ENCODE measurements around the gene UBASH3A. TPM values are rescaled to one million over a fixed set of nuclear protein-coding genes. Genes with fewer than 3 reads are reported as not detected.

UBASH3A gene
- total and polyA plus RNA-seq, 2 donors = 14.9 to 26.7 TPM

DNA sequence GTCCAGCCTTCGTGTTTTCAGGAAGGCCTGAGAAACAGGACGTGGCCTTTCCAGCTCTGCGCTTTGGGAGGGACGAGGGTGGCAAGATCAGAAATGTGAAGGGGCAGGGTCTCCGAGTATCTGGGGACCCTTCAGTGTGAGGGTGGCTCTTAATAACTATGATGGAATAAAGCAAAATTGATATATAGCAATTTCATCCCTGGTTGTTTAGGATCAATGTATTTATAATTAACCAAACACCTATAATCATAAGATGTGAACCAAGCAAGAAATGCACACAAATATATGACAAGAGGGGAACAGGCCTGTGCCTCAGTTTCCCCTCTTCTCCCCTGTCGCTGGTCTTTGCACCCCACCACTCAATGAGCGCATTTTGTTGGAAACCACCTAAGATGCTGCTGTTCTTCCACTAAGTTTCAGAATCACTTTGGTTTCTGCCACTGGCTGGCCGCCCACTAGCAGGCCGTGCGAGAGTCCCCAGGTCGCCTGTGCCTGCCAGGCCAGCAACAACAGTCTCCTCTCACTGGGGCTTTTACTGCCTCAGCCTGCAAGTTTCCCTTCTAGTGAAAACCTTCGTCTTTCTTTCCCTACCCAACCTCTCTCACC lies 36.6 kb downstream of the UBASH3A start:
- 95% methylated on average over 12 of the region's 12 CpGs for WGBS
- Histone ChIP-seq H3K36me3 (ENCODE audit: control insufficient read depth in 2 of 2, insufficient read depth in 2 of 2, low read length in 1 of 2) (peaks cover 83 to 92% of the 10 kb centered on the region in 2 donors), H3K4me1 (ENCODE audit: control insufficient read depth in 2 of 2, insufficient read depth in 2 of 2, low read length in 2 of 2) (peaks cover 0 to 1% of the 10 kb centered on the region in 2 donors), H3K9me3 (ENCODE audit: control insufficient read depth in 2 of 2, insufficient read depth in 1 of 2, low read length in 1 of 2) (peaks cover 4 to 16% of the 10 kb centered on the region in 2 donors), H3K27ac (ENCODE audit: low read depth in 1 of 2, low read length in 1 of 2) (no peak overlapping the region), H3K4me3 (ENCODE audit: low read length in 2 of 2) (no peak overlapping the region), H3K27me3 (ENCODE audit: control insufficient read depth in 2 of 2, insufficient read depth in 1 of 2, low read length in 1 of 2) (no peaks in the 10 kb centered on the region)
- DNase-seq (ENCODE audit: low read depth in 6 of 9, low spot score in 9 of 9) = no peak

GRCh38 chr21:42441963-42442362 lies 38.3 kb downstream of the UBASH3A start:
- DNase-seq (ENCODE audit: low read depth in 6 of 9, low spot score in 9 of 9) = no peak
- H3K4me1 ChIP-seq (ENCODE audit: control insufficient read depth in 2 of 2, insufficient read depth in 2 of 2, low read length in 2 of 2) = peaks cover 0 to 14% of the 10 kb centered on the region in 2 donors
- H3K27me3 ChIP-seq (ENCODE audit: control insufficient read depth in 2 of 2, insufficient read depth in 1 of 2, low read length in 1 of 2) = no peaks in the 10 kb centered on the region
- H3K9me3 ChIP-seq (ENCODE audit: control insufficient read depth in 2 of 2, insufficient read depth in 1 of 2, low read length in 1 of 2) = peaks cover 0 to 10% of the 10 kb centered on the region in 2 donors
- H3K4me3 ChIP-seq (ENCODE audit: low read length in 2 of 2) = no peak overlapping the region
- WGBS = 95% methylated on average over 6 of the region's 6 CpGs
- H3K27ac ChIP-seq (ENCODE audit: low read depth in 1 of 2, low read length in 1 of 2) = no peak overlapping the region
- H3K36me3 ChIP-seq (ENCODE audit: control insufficient read depth in 2 of 2, insufficient read depth in 2 of 2, low read length in 1 of 2) = peaks cover 83 to 92% of the 10 kb centered on the region in 2 donors

DNA sequence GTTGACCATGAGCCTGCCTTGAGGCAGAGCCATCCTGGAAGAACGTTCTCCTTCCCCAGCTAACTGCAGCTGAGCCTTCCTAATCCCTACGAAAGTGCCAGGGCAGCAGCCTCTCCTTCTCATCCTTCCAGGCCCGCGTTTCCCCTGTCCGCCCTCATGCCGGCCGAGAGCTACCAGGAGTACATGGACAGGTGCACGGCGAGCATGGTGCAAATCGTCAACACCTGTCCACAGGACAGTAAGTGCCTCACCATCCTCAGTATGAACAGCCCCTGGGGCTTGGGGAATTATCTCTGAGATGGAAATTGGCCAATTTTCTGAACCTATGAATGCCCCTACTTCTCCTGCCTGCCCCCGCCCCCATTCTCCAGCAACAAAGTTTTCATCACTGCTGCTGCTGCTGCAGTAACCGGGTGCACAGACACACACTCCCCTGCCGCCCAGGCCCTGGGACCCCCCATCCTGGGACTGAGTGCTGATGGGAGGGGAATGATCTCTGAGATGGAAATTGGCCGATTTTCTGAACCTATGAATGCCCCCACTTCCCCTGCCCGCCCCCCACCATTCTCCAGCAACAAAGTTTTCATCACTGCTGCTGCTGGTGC lies 39.6 kb downstream of the UBASH3A start:
- WGBS = 98% methylated on average over 15 of the region's 15 CpGs
- H3K27me3 ChIP-seq (ENCODE audit: control insufficient read depth in 2 of 2, insufficient read depth in 1 of 2, low read length in 1 of 2) = no peaks in the 10 kb centered on the region
- DNase-seq (ENCODE audit: low read depth in 6 of 9, low spot score in 9 of 9) = no peak
- no peak overlapping the region for H3K27ac ChIP-seq (ENCODE audit: low read depth in 1 of 2, low read length in 1 of 2)
- peaks cover 83 to 92% of the 10 kb centered on the region in 2 donors for H3K36me3 ChIP-seq (ENCODE audit: control insufficient read depth in 2 of 2, insufficient read depth in 2 of 2, low read length in 1 of 2)
- H3K4me3 ChIP-seq (ENCODE audit: low read length in 2 of 2) = no peak overlapping the region
- H3K9me3 ChIP-seq (ENCODE audit: control insufficient read depth in 2 of 2, insufficient read depth in 1 of 2, low read length in 1 of 2) = peaks cover 0 to 9% of the 10 kb centered on the region in 2 donors
- H3K4me1 ChIP-seq (ENCODE audit: control insufficient read depth in 2 of 2, insufficient read depth in 2 of 2, low read length in 2 of 2) = peaks cover 3 to 19% of the 10 kb centered on the region in 2 donors

DNA sequence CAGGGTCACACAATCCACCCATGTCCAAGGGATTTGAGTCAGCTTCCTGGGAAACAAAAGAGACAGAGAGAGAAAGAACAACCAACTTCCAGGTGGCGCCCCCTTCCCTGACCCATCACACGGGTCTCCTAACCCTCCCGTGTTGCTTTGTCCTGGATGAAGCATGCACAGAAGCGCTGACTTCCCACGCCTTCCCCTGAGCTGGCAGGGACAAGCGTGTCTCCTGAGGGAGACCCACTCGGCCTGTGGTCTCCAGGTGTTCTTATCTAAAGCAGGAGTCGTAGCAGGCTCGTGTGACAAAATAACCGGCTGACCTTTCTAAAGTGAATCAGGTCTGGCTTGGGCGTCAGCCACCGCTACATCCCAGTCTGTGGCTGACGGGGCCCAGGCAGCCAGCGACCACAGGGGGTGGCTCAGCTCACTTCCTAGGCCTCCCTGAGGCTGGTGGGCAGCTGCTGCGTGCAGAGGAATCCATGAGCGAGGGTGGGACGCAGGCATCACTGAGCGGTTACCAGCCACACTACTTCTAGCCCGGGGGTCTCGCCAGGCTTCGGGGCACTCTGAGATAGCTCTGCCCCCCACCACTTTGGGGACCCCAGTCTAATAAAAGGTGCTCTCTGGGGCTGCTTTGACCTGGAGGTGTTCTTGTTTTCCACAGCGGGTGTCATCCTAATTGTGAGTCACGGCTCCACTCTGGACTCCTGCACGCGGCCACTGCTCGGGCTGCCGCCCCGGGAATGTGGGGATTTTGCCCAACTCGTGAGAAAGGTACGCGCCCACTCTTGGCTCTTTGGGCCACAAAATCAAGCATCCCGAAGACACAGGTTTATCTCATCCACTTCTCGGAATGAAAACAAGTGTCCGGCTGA lies 40.4 kb downstream of the UBASH3A start:
- H3K9me3 ChIP-seq (ENCODE audit: control insufficient read depth in 2 of 2, insufficient read depth in 1 of 2, low read length in 1 of 2) = peaks cover 0 to 9% of the 10 kb centered on the region in 2 donors
- no peak overlapping the region for H3K4me3 ChIP-seq (ENCODE audit: low read length in 2 of 2)
- peaks cover 10 to 28% of the 10 kb centered on the region in 2 donors for H3K4me1 ChIP-seq (ENCODE audit: control insufficient read depth in 2 of 2, insufficient read depth in 2 of 2, low read length in 2 of 2)
- DNase-seq (ENCODE audit: low read depth in 6 of 9, low spot score in 9 of 9) = no peak
- WGBS = 94% methylated on average over 34 of the region's 34 CpGs
- H3K36me3 ChIP-seq (ENCODE audit: control insufficient read depth in 2 of 2, insufficient read depth in 2 of 2, low read length in 1 of 2) = peaks cover 74 to 86% of the 10 kb centered on the region in 2 donors
- no peak overlapping the region for H3K27ac ChIP-seq (ENCODE audit: low read depth in 1 of 2, low read length in 1 of 2)
- H3K27me3 ChIP-seq (ENCODE audit: control insufficient read depth in 2 of 2, insufficient read depth in 1 of 2, low read length in 1 of 2) = no peaks in the 10 kb centered on the region

DNA sequence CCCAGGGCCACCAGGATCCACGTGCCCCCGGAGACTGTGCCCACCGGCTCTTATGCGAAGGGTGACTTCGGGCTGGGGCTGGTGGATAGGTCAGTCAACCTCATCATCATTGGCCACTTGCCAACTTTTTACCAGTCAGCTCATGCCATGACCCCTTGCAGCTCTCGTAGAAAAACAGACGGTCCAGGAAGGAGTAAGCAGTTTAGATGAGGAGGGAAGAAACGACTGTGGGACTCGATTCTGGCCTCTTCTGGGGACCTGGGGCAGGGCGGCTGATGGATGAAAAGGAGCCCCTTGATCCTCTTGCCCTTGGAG lies 41.0 kb downstream of the UBASH3A start:
- 98% methylated on average over 10 of the region's 10 CpGs for WGBS

GRCh38 chr21:42445311-42445710 lies 41.6 kb downstream of the UBASH3A start:
- Histone ChIP-seq H3K27ac (ENCODE audit: low read depth in 1 of 2, low read length in 1 of 2) (no peak overlapping the region), H3K4me1 (ENCODE audit: control insufficient read depth in 2 of 2, insufficient read depth in 2 of 2, low read length in 2 of 2) (peaks cover 21 to 40% of the 10 kb centered on the region in 2 donors), H3K27me3 (ENCODE audit: control insufficient read depth in 2 of 2, insufficient read depth in 1 of 2, low read length in 1 of 2) (no peaks in the 10 kb centered on the region), H3K9me3 (ENCODE audit: control insufficient read depth in 2 of 2, insufficient read depth in 1 of 2, low read length in 1 of 2) (peaks cover 0 to 3% of the 10 kb centered on the region in 2 donors), H3K4me3 (ENCODE audit: low read length in 2 of 2) (no peak overlapping the region), H3K36me3 (ENCODE audit: control insufficient read depth in 2 of 2, insufficient read depth in 2 of 2, low read length in 1 of 2) (peaks cover 62 to 74% of the 10 kb centered on the region in 2 donors)
- no peak for DNase-seq (ENCODE audit: low read depth in 6 of 9, low spot score in 9 of 9)
- 97% methylated on average over 7 of the region's 7 CpGs for WGBS

More for the DNA sequence above, 41.0 kb downstream of the UBASH3A start:
- H3K27me3 ChIP-seq (ENCODE audit: control insufficient read depth in 2 of 2, insufficient read depth in 1 of 2, low read length in 1 of 2) = no peaks in the 10 kb centered on the region
- H3K36me3 ChIP-seq (ENCODE audit: control insufficient read depth in 2 of 2, insufficient read depth in 2 of 2, low read length in 1 of 2) = peaks cover 68 to 80% of the 10 kb centered on the region in 2 donors
- no peak overlapping the region for H3K4me3 ChIP-seq (ENCODE audit: low read length in 2 of 2)
- peaks cover 0 to 6% of the 10 kb centered on the region in 2 donors for H3K9me3 ChIP-seq (ENCODE audit: control insufficient read depth in 2 of 2, insufficient read depth in 1 of 2, low read length in 1 of 2)
- no peak for DNase-seq (ENCODE audit: low read depth in 6 of 9, low spot score in 9 of 9)
- peaks cover 16 to 34% of the 10 kb centered on the region in 2 donors for H3K4me1 ChIP-seq (ENCODE audit: control insufficient read depth in 2 of 2, insufficient read depth in 2 of 2, low read length in 2 of 2)
- no peak overlapping the region for H3K27ac ChIP-seq (ENCODE audit: low read depth in 1 of 2, low read length in 1 of 2)

DNA sequence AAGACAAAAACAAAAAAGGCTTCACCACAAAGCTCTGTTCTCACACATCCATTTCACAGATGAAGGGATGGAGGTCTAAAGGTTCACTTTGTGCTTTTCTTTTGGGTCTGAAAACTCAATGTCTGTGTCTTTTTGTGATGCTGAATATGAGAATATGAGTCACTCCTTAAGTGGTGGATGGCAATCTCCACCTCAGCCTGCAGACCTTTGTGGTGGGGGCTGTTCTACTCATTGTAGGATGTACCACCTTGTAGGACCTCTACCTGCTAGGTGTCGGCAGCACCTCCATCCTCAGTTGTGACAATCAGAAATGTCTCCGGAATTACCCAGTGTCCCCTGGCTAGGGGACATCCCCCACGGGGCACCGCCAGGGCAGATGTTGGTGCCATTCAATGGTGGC lies 42.8 kb downstream of the UBASH3A start:
- 97% methylated on average over 4 of the region's 4 CpGs for WGBS
- DNase-seq (ENCODE audit: low read depth in 6 of 9, low spot score in 9 of 9) = no peak
- no peak overlapping the region for H3K4me3 ChIP-seq (ENCODE audit: low read length in 2 of 2)
- H3K36me3 ChIP-seq (ENCODE audit: control insufficient read depth in 2 of 2, insufficient read depth in 2 of 2, low read length in 1 of 2) = peaks cover 59 to 63% of the 10 kb centered on the region in 2 donors
- H3K27me3 ChIP-seq (ENCODE audit: control insufficient read depth in 2 of 2, insufficient read depth in 1 of 2, low read length in 1 of 2) = no peaks in the 10 kb centered on the region
- H3K4me1 ChIP-seq (ENCODE audit: control insufficient read depth in 2 of 2, insufficient read depth in 2 of 2, low read length in 2 of 2) = peaks cover 28 to 50% of the 10 kb centered on the region in 2 donors
- H3K27ac ChIP-seq (ENCODE audit: low read depth in 1 of 2, low read length in 1 of 2) = no peak overlapping the region
- peaks cover 0 to 2% of the 10 kb centered on the region in 2 donors for H3K9me3 ChIP-seq (ENCODE audit: control insufficient read depth in 2 of 2, insufficient read depth in 1 of 2, low read length in 1 of 2)

- 95% methylated on average over 14 of the region's 14 CpGs for WGBS
- no peak for DNase-seq (ENCODE audit: low read depth in 6 of 9, low spot score in 9 of 9)
- Histone ChIP-seq H3K27ac (ENCODE audit: low read depth in 1 of 2, low read length in 1 of 2) (no peak overlapping the region), H3K4me1 (ENCODE audit: control insufficient read depth in 2 of 2, insufficient read depth in 2 of 2, low read length in 2 of 2) (peaks cover 28 to 54% of the 10 kb centered on the region in 2 donors), H3K4me3 (ENCODE audit: low read length in 2 of 2) (no peak overlapping the region), H3K9me3 (ENCODE audit: control insufficient read depth in 2 of 2, insufficient read depth in 1 of 2, low read length in 1 of 2) (peaks cover 0 to 2% of the 10 kb centered on the region in 2 donors), H3K36me3 (ENCODE audit: control insufficient read depth in 2 of 2, insufficient read depth in 2 of 2, low read length in 1 of 2) (peaks cover 53 to 57% of the 10 kb centered on the region in 2 donors), H3K27me3 (ENCODE audit: control insufficient read depth in 2 of 2, insufficient read depth in 1 of 2, low read length in 1 of 2) (no peaks in the 10 kb centered on the region)
Observed at GRCh38 chr21:42447182-42447581, 43.5 kb downstream of the UBASH3A start.

DNA sequence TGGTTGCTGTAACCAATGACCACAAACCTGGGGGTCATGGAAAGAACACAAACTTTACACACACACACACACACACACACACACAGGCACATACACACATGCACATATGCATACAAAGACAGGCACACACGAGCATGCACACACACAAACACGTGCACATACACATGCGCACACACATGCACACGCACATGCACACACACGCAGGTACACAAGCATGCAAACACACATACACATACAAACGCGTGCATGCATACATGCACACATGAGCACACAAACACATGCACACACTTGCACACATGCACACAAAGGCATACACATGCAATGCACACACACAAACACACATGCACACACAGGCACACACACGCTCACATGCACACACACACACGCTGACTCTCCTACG lies 44.0 kb downstream of the UBASH3A start:
- H3K4me3 ChIP-seq (ENCODE audit: low read length in 2 of 2) = no peak overlapping the region
- H3K27me3 ChIP-seq (ENCODE audit: control insufficient read depth in 2 of 2, insufficient read depth in 1 of 2, low read length in 1 of 2) = no peaks in the 10 kb centered on the region
- over 99% methylated on average over 10 of the region's 10 CpGs for whole genome bisulfite sequencing
- no peak for DNase-seq (ENCODE audit: low read depth in 6 of 9, low spot score in 9 of 9)
- H3K9me3 ChIP-seq (ENCODE audit: control insufficient read depth in 2 of 2, insufficient read depth in 1 of 2, low read length in 1 of 2) = peaks cover 0 to 2% of the 10 kb centered on the region in 2 donors
- peak overlapping the region in 1 of 2 donors; percentile 64 for H3K27ac ChIP-seq (ENCODE audit: low read depth in 1 of 2, low read length in 1 of 2)
- peaks cover 33 to 59% of the 10 kb centered on the region in 2 donors for H3K4me1 ChIP-seq (ENCODE audit: control insufficient read depth in 2 of 2, insufficient read depth in 2 of 2, low read length in 2 of 2)
- H3K36me3 ChIP-seq (ENCODE audit: control insufficient read depth in 2 of 2, insufficient read depth in 2 of 2, low read length in 1 of 2) = peaks cover 50 to 51% of the 10 kb centered on the region in 2 donors
